ENCODE data around the gene TLR6. TPM values are rescaled to one million over a fixed set of nuclear protein-coding genes. Genes with fewer than 3 reads are reported as not detected.

The TLR6 gene, protein sequence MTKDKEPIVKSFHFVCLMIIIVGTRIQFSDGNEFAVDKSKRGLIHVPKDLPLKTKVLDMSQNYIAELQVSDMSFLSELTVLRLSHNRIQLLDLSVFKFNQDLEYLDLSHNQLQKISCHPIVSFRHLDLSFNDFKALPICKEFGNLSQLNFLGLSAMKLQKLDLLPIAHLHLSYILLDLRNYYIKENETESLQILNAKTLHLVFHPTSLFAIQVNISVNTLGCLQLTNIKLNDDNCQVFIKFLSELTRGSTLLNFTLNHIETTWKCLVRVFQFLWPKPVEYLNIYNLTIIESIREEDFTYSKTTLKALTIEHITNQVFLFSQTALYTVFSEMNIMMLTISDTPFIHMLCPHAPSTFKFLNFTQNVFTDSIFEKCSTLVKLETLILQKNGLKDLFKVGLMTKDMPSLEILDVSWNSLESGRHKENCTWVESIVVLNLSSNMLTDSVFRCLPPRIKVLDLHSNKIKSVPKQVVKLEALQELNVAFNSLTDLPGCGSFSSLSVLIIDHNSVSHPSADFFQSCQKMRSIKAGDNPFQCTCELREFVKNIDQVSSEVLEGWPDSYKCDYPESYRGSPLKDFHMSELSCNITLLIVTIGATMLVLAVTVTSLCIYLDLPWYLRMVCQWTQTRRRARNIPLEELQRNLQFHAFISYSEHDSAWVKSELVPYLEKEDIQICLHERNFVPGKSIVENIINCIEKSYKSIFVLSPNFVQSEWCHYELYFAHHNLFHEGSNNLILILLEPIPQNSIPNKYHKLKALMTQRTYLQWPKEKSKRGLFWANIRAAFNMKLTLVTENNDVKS
- not detected in 2 replicates for total RNA-seq (2022)
- Bru-seq, nascent RNA: percentile 10 among the genes with signal in this experiment
- percentile 9 among the genes with signal in this experiment for BruChase-seq, experiment 1, labeled RNA remaining after a 2-hour chase
- BruChase-seq, experiment 2, labeled RNA remaining after a 6-hour chase: percentile 6 among the genes with signal in this experiment
- long read RNA-seq: 0 reads

- Mint-ChIP-seq H3K9me3 (ENCODE audit: unreplicated experiment) (no peaks in the 10 kb centered on the region), H3K4me3 (ENCODE audit: unreplicated experiment) (peak within 1 kb of the TSS; percentile 54), H3K27ac (ENCODE audit: unreplicated experiment) (no peak within 1 kb of the TSS), H3K4me1 (ENCODE audit: low read depth, unreplicated experiment) (peaks cover 7% of the 10 kb centered on the region), H3K27me3 (ENCODE audit: insufficient read depth, unreplicated experiment) (no peaks in the 10 kb centered on the region), H3K36me3 (ENCODE audit: insufficient read depth, unreplicated experiment) (no peaks in the 10 kb centered on the region)
- no TSS peak for BruUV-seq (replicated peaks)
- peak; percentile 47 to 69 for DNase-seq
- peak; percentile 71 for TF ChIP-seq CTCF (IDR thresholded peaks at IDR 0.05; ENCODE audit: insufficient read depth in 1 of 2, low read depth in 1 of 2, low read length in 1 of 2, severe bottlenecking in 1 of 2, unreplicated experiment in 1 of 2)
- H3K36me3 ChIP-seq (ENCODE audit: control insufficient read depth, insufficient read depth, low read length): no peaks in the 10 kb centered on the region
- POLR2A ChIA-PET: no interaction called here
- no peaks in the 10 kb centered on the region for H3K9me3 ChIP-seq
- CTCF ChIA-PET: interaction anchor here (1.5 to 1.6 kb wide), 2 partner anchors 25 to 97 kb away, joined by 3 to 9 read pairs; no protein-coding TSS in a partner anchor
- no peaks in the 10 kb centered on the region for H3K4me1 ChIP-seq
- intact Hi-C loops (cut with micrococcal nuclease; ENCODE audit: unreplicated experiment): loop anchor here (1.0 kb wide), 1 partner anchor 97 kb away; no protein-coding TSS in a partner anchor
- H3K27me3 ChIP-seq (replicated peaks; ENCODE audit: control insufficient read depth, insufficient read depth, low read length): no peaks in the 10 kb centered on the region; the same call in 1 of the 2 replicates
- H3K4me3 ChIP-seq (ENCODE audit: low read depth, low read length): no peak within 1 kb of the TSS
These were observed at the start of gene TLR6 for GRCh38 chr4:38856524-38857337. Gene TLR6, minus strand, starts transcription at chr4:38856817. Its CDS starts 27,344 bp downstream, at chr4:38829473.

DNA sequence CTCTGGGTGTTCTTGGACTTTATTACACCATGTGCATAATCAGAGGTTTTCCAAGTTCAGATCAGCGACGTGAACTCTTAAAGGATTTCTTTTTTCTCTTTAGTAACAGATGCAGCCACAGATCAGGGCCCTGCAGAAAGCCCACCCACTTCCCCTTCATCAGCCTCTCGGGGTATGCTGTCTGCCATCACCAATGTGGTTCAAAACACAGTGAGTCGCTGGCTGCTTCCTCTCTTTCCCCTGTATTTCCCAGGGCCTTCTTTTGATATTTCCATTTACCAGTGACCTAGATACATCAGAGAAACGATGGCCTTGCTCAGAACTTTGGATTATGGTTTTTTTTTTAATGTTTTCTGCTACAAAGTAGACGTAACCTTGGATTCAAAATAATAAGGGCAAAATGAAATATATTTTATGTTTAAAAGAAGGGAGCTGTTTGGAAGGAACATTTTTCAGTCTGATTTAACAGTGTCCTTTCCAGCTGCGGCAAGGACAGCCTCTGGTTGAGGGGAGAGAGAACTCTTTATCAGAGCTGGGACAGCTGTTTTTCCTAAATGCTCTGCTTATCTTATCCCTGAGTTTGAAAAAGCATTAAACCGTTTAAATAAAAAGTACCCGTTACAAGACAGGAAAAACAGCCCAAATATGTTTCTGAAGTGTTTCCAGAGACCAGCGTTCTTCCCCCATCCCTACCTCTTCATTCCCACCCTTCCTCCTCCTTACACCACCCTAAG is 49.2 kb upstream of the TLR6 start:
- H3K27me3 ChIP-seq (replicated peaks; ENCODE audit: control insufficient read depth, insufficient read depth, low read length): no peaks in the 10 kb centered on the region
- TF ChIP-seq CTCF (IDR thresholded peaks at IDR 0.05; ENCODE audit: insufficient read depth in 1 of 2, low read depth in 1 of 2, low read length in 1 of 2, severe bottlenecking in 1 of 2, unreplicated experiment in 1 of 2): no peak
- no peaks in the 10 kb centered on the region for H3K9me3 ChIP-seq
- POLR2A ChIA-PET: interaction anchor here (0.6 to 1.7 kb wide), 3 partner anchors 18 to 142 kb away, joined by 3 to 5 read pairs (median 5); no protein-coding TSS in a partner anchor
- Mint-ChIP-seq H3K9me3 (ENCODE audit: unreplicated experiment) (no peaks in the 10 kb centered on the region), H3K4me3 (ENCODE audit: unreplicated experiment) (no peak overlapping the region), H3K36me3 (ENCODE audit: insufficient read depth, unreplicated experiment) (peaks cover 4% of the 10 kb centered on the region), H3K27ac (ENCODE audit: unreplicated experiment) (peak overlapping the region; percentile 53), H3K4me1 (ENCODE audit: low read depth, unreplicated experiment) (peaks cover 19% of the 10 kb centered on the region), H3K27me3 (ENCODE audit: insufficient read depth, unreplicated experiment) (no peaks in the 10 kb centered on the region)
- no peaks in the 10 kb centered on the region for H3K36me3 ChIP-seq (ENCODE audit: control insufficient read depth, insufficient read depth, low read length)
- intact Hi-C loops (cut with micrococcal nuclease; ENCODE audit: unreplicated experiment): loop anchor here (10.0 kb wide), 1 partner anchor 549 kb away; the partner anchor contains the start of genes LIAS and RPL9
- no TSS peak for BruUV-seq (replicated peaks)
- peaks cover 38% of the 10 kb centered on the region for H3K4me1 ChIP-seq
- no peak overlapping the region for H3K4me3 ChIP-seq (ENCODE audit: low read depth, low read length)
- CTCF ChIA-PET: interaction anchor here (0.6 to 1.0 kb wide), 2 partner anchors 228 to 229 kb away, joined by 3 read pairs; no protein-coding TSS in a partner anchor
- DNase-seq: no peak

Data from Caco-2 (cell line).